ENCODE measurements around the gene HPCAL1. TPM values are rescaled to one million over a fixed set of nuclear protein-coding genes. Genes with fewer than 3 reads are reported as not detected.

HPCAL1 gene
- total RNA-seq, 1 donor from 2014 or later, result 13.1 TPM

DNA sequence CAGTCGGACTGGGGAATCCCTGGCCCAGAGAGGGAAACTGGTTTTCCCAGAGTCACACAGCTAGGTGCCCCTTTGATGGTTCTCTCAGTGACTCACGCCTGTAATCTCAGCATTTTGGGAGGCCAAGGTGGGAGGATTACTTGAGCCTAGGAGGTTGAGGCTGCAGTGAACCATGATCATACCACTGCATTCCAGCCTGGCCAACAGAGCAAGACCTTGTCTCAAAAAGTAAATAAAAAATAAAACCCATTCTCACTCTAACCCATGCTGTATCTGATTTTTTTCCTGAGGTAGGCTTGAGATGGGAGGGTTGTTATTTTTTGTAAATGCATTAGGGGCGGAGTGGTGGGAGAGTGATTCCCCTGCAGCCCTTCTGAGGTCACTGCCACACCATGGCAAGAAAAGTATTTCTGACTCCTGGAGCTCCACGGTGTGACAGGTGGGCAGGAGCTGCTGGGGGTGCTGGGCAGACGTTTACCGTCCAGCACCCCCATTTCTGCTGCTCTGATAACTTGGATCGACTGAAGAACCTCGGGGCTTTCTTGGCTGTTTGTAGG lies 60.3 kb downstream of the HPCAL1 start:
- Mint-ChIP-seq H3K36me3 (ENCODE audit: unreplicated experiment) (no peaks in the 10 kb centered on the region), H3K27ac (ENCODE audit: unreplicated experiment) (no peak overlapping the region), H3K4me3 (ENCODE audit: unreplicated experiment) (no peak overlapping the region), H3K9me3 (ENCODE audit: unreplicated experiment) (peaks cover 7% of the 10 kb centered on the region), H3K27me3 (ENCODE audit: unreplicated experiment) (peaks cover 7% of the 10 kb centered on the region), H3K4me1 (ENCODE audit: low read depth, unreplicated experiment) (peaks cover 19% of the 10 kb centered on the region)
- no peak for DNase-seq
- TF ChIP-seq, protein P1, sequence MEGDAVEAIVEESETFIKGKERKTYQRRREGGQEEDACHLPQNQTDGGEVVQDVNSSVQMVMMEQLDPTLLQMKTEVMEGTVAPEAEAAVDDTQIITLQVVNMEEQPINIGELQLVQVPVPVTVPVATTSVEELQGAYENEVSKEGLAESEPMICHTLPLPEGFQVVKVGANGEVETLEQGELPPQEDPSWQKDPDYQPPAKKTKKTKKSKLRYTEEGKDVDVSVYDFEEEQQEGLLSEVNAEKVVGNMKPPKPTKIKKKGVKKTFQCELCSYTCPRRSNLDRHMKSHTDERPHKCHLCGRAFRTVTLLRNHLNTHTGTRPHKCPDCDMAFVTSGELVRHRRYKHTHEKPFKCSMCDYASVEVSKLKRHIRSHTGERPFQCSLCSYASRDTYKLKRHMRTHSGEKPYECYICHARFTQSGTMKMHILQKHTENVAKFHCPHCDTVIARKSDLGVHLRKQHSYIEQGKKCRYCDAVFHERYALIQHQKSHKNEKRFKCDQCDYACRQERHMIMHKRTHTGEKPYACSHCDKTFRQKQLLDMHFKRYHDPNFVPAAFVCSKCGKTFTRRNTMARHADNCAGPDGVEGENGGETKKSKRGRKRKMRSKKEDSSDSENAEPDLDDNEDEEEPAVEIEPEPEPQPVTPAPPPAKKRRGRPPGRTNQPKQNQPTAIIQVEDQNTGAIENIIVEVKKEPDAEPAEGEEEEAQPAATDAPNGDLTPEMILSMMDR (IDR thresholded peaks at IDR 0.05; ENCODE audit: partially characterized antibody, unreplicated experiment), result no peak

DNA sequence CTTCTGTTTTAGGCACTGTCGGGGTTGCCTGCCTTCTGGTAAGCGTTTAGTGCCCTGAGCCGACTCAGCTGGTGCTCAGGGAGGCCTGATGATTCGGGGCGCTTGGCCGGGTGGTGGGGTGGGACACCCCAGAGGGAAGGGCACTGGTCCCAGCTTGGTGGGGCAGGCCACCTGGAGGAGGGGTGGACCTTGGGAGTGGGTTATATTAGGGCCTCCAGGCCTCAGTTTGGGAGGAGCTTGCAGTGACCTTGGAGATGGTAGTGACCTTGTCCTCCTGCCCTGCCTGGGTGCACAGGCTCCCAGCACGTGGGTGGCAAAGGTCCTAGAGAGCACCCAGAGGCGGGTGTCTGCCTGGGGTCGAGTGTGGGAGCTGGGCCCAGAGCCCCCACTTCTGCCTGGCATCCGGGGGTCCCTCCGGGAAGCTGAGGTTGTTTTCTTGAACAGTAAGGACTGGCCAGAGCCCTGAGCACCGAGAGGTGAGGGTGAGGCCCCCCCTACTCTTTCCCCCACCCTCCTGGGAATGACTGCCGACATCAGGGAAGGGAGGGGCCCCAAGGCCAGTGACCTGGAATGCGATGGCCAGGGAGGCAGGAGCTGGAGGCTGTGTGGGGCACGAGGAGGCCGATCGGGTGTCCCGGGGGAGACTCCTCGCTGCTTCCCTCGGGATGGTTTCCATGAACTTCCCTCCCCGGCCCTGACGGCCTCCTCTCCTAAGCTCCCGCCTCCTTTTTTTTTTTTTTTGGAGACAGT lies 61.3 kb downstream of the HPCAL1 start:
- TF ChIP-seq, protein P1 (IDR thresholded peaks at IDR 0.05; ENCODE audit: partially characterized antibody, unreplicated experiment), result no peak
- Mint-ChIP-seq H3K27me3 (ENCODE audit: unreplicated experiment) (peaks cover 5% of the 10 kb centered on the region), H3K36me3 (ENCODE audit: unreplicated experiment) (no peaks in the 10 kb centered on the region), H3K9me3 (ENCODE audit: unreplicated experiment) (peaks cover 2% of the 10 kb centered on the region), H3K4me1 (ENCODE audit: low read depth, unreplicated experiment) (peaks cover 14% of the 10 kb centered on the region), H3K4me3 (ENCODE audit: unreplicated experiment) (no peak overlapping the region), H3K27ac (ENCODE audit: unreplicated experiment) (no peak overlapping the region)
- DNase-seq, result no peak

DNA sequence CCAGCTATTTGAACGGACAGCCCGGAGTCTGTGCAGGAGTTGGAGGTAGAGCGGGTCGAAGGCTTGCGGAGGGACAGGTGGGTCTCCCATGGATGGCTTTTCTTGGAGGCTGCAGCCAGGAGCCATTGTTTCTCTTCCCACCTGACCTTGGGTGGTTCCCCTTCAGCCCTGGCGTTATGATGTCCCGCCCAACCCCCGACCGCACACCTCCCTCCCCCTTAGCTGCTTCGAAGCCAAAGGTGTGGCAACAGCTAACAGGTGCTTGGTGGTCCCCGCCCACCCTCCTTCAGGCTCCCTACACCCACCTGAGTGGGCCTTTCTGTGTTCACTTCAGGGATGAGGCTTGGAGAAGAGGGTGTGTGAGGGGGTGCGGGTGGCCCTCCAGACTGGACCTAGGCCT lies 62.7 kb downstream of the HPCAL1 start:
- TF ChIP-seq, protein P1 (IDR thresholded peaks at IDR 0.05; ENCODE audit: partially characterized antibody, unreplicated experiment), result no peak
- H3K36me3 Mint-ChIP-seq (ENCODE audit: unreplicated experiment), result no peaks in the 10 kb centered on the region
- DNase-seq, result no peak
- H3K27ac Mint-ChIP-seq (ENCODE audit: unreplicated experiment), result no peak overlapping the region
- peaks cover 5% of the 10 kb centered on the region for H3K27me3 Mint-ChIP-seq (ENCODE audit: unreplicated experiment)
- H3K4me1 Mint-ChIP-seq (ENCODE audit: low read depth, unreplicated experiment), result peaks cover 16% of the 10 kb centered on the region
- no peak overlapping the region for H3K4me3 Mint-ChIP-seq (ENCODE audit: unreplicated experiment)
- H3K9me3 Mint-ChIP-seq (ENCODE audit: unreplicated experiment), result no peaks in the 10 kb centered on the region

DNA sequence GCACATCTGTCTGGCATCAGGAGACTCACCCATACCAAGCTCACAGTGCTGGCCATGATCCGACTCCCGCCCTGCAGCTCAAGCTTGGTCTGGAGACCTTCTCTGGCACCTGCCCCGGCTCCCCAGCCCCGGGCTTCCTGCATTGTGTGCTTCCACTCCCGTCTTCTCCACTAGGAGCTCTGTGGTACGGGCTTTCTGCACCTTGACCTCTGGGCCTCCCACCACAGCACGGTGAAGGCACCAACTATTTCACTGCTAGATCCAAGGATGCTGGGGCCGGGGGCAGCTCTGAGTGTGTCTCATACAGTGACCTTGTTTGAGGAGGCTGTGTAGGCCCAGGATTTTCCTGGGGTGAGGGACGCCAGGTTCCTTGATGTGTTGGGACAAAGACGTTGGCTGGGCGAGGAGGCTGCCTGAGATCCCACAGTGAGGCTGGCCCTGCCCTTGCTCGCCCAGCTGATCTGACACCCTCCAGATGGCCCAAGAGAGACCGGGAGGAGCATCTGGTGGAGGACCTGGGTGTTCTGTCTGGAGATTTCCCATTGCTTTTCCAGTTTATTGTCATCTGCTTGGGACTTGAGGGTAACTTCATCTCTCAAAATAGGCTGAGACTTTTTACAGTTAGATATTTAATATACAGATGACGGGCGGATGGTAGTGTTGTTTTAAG lies 64.0 kb downstream of the HPCAL1 start:
- TF ChIP-seq, protein P1 (IDR thresholded peaks at IDR 0.05; ENCODE audit: partially characterized antibody, unreplicated experiment), result no peak
- Mint-ChIP-seq H3K9me3 (ENCODE audit: unreplicated experiment) (peaks cover under 1% of the 10 kb centered on the region), H3K27ac (ENCODE audit: unreplicated experiment) (no peak overlapping the region), H3K4me1 (ENCODE audit: low read depth, unreplicated experiment) (peaks cover 12% of the 10 kb centered on the region), H3K4me3 (ENCODE audit: unreplicated experiment) (no peak overlapping the region), H3K27me3 (ENCODE audit: unreplicated experiment) (no peaks in the 10 kb centered on the region), H3K36me3 (ENCODE audit: unreplicated experiment) (no peaks in the 10 kb centered on the region)
- DNase-seq, result no peak

All from glutamatergic neuron (in vitro differentiated cells).